ENCODE data around the gene DSCAM. TPM values are rescaled to one million over a fixed set of nuclear protein-coding genes. Genes with fewer than 3 reads are reported as not detected.

Gene DSCAM
- total RNA-seq, 4 donors from 2014 or later = not detected

- H3K27me3 ChIP-seq = no peaks in the 10 kb centered on the region
- no peaks in the 10 kb centered on the region for H3K9me3 ChIP-seq
- 100% methylated on average over 1 to 2 of the region's 2 CpGs for WGBS, 2 donors (ENCODE audit: low coverage in 1 of 2)
- ATAC-seq = no peak
- H3K27ac ChIP-seq = no peak overlapping the region
- peaks cover 0 to 14% (median 0%) of the 10 kb centered on the region in 3 donors for H3K4me1 ChIP-seq
- H3K36me3 ChIP-seq = no peaks in the 10 kb centered on the region
- H3K4me3 ChIP-seq = no peak overlapping the region
- TF ChIP-seq POLR2A (IDR thresholded peaks at IDR 0.05) = no peak
- TF ChIP-seq POLR2AphosphoS5 (IDR thresholded peaks at IDR 0.05) = no peak
- TF ChIP-seq CTCF (IDR thresholded peaks at IDR 0.05) = no peak
- no peak for TF ChIP-seq EP300 (IDR thresholded peaks at IDR 0.05)
Measured at GRCh38 chr21:39968010-39968409, 878.9 kb downstream of the DSCAM start.

GRCh38 chr21:39966786-39967185, 880.2 kb downstream of the DSCAM start:
- H3K9me3 ChIP-seq = no peaks in the 10 kb centered on the region
- 86% methylated on average over 1 of the region's 3 CpGs; no CpG with 5 or more reads in 1 of the 2 donors for WGBS, 2 donors (ENCODE audit: low coverage in 1 of 2)
- TF ChIP-seq POLR2A (IDR thresholded peaks at IDR 0.05) (no peak), POLR2AphosphoS5 (IDR thresholded peaks at IDR 0.05) (no peak), CTCF (IDR thresholded peaks at IDR 0.05) (no peak), EP300 (IDR thresholded peaks at IDR 0.05) (no peak)
- no peak overlapping the region for H3K4me3 ChIP-seq
- H3K27me3 ChIP-seq = no peaks in the 10 kb centered on the region
- ATAC-seq = no peak
- H3K36me3 ChIP-seq = no peaks in the 10 kb centered on the region
- peaks cover 0 to 7% (median 0%) of the 10 kb centered on the region in 3 donors for H3K4me1 ChIP-seq
- no peak overlapping the region for H3K27ac ChIP-seq

- no peak overlapping the region for H3K27ac ChIP-seq
- no peaks in the 10 kb centered on the region for H3K36me3 ChIP-seq
- H3K4me3 ChIP-seq = no peak overlapping the region
- no peak for ATAC-seq
- no peaks in the 10 kb centered on the region for H3K4me1 ChIP-seq
- H3K27me3 ChIP-seq = no peaks in the 10 kb centered on the region
- H3K9me3 ChIP-seq = peaks cover 0 to 8% (median 0%) of the 10 kb centered on the region in 3 donors
- TF ChIP-seq EP300 (IDR thresholded peaks at IDR 0.05) = no peak
- TF ChIP-seq POLR2A (IDR thresholded peaks at IDR 0.05) = no peak
- no peak for TF ChIP-seq CTCF (IDR thresholded peaks at IDR 0.05)
- TF ChIP-seq POLR2AphosphoS5 (IDR thresholded peaks at IDR 0.05) = no peak
- 36 to 100% methylated on average over 1 of the region's 1 CpG for WGBS, 2 donors (ENCODE audit: low coverage in 1 of 2)
Measured at GRCh38 chr21:39965026-39965425, 881.9 kb downstream of the DSCAM start.

- WGBS, 2 donors (ENCODE audit: low coverage in 1 of 2) = 55 to 86% methylated on average over 1 of the region's 1 CpG
Measured at GRCh38 chr21:39961251-39961650, 885.7 kb downstream of the DSCAM start.

More at GRCh38 chr21:39961251-39961650, 885.7 kb downstream of the DSCAM start:
- ATAC-seq = no peak
- Histone ChIP-seq H3K36me3 (no peaks in the 10 kb centered on the region), H3K27ac (no peak overlapping the region), H3K4me3 (no peak overlapping the region), H3K27me3 (no peaks in the 10 kb centered on the region), H3K4me1 (peaks cover 0 to 28% (median 6%) of the 10 kb centered on the region in 3 donors), H3K9me3 (peaks cover 0 to 11% (median 0%) of the 10 kb centered on the region in 3 donors)
- TF ChIP-seq POLR2AphosphoS5 (IDR thresholded peaks at IDR 0.05) (no peak), CTCF (IDR thresholded peaks at IDR 0.05) (no peak), EP300 (IDR thresholded peaks at IDR 0.05) (no peak), POLR2A (IDR thresholded peaks at IDR 0.05) (no peak)

Small RNA genes within 50 kb of the gene (small RNA-seq; reads per million reads assigned to genes)
- gene MIR4760 = 0 reads per million in 4 donors
- gene RF00432 = 0 reads per million in 4 donors

Data from gastroesophageal sphincter (tissue), 4 donors.